GM19468 (cell line): ENCODE data around the gene TEX264.
A peak's percentile ranks its signal among the peaks of the same experiment; 100 is the strongest.
"Not testable (repeated sequence)": the region's sequence is repeated elsewhere in the genome, so short reads cannot be mapped to it uniquely, and the experiment has no call there.

Experiments
- ATAC-seq: cut with Tn5 transposase; IDR thresholded peaks from one replicate; pipeline ENCODE4 v1.9.1; 2021; ENCODE audit warnings: mild to moderate bottlenecking, moderate library complexity, moderate number of reproducible peaks; ENCODE audit not compliant: unreplicated experiment; ENCODE audit errors: extremely low read depth

TEX264 gene

GRCh38 chr3:51670823-51671733 lies at the start of gene TEX264:
Gene TEX264 (plus strand): TSS chr3:51671252. CDS start chr3:51674305, 3,053 bp downstream.
- ATAC-seq, result peak; percentile 74

- no peak for ATAC-seq
Observed at GRCh38 chr3:51622413-51622812, 48.6 kb upstream of the TEX264 start.

GRCh38 chr3:51622868-51623267 lies 48.2 kb upstream of the TEX264 start:
- ATAC-seq, result no peak

- no peak for ATAC-seq
Observed at GRCh38 chr3:51630513-51630912, 40.5 kb upstream of the TEX264 start.

- no peak for ATAC-seq
Observed at GRCh38 chr3:51637144-51637940, 33.7 kb upstream of the TEX264 start.

- peak; percentile 9 for ATAC-seq
Observed at GRCh38 chr3:51637941-51638471, 33.0 kb upstream of the TEX264 start.

- ATAC-seq, result no peak
Observed at GRCh38 chr3:51642462-51642861, 28.6 kb upstream of the TEX264 start.

- ATAC-seq, result no peak
Observed at GRCh38 chr3:51646091-51646490, 25.0 kb upstream of the TEX264 start.

GRCh38 chr3:51652103-51652502 lies 18.9 kb upstream of the TEX264 start:
- ATAC-seq, result not testable (repeated sequence)

- not testable (repeated sequence) for ATAC-seq
Observed at GRCh38 chr3:51653409-51653808, 17.6 kb upstream of the TEX264 start.

- no peak for ATAC-seq
Observed at GRCh38 chr3:51657234-51657633, 13.8 kb upstream of the TEX264 start.

- ATAC-seq, result no peak
Observed at GRCh38 chr3:51659942-51660341, 11.1 kb upstream of the TEX264 start.

- ATAC-seq, result no peak
Observed at GRCh38 chr3:51662456-51662855, 8.6 kb upstream of the TEX264 start.

GRCh38 chr3:51668756-51669155 lies 2.3 kb upstream of the TEX264 start:
- no peak for ATAC-seq

- no peak for ATAC-seq
Observed at GRCh38 chr3:51669241-51670052, 1.6 kb upstream of the TEX264 start.

- ATAC-seq, result no peak
Observed at GRCh38 chr3:51670053-51670822, 814 bp upstream of the TEX264 start.

- peak; percentile 2 for ATAC-seq
Observed at GRCh38 chr3:51671734-51672475, 853 bp downstream of the TEX264 start.

- ATAC-seq, result no peak
Observed at GRCh38 chr3:51673181-51673801, 2.2 kb downstream of the TEX264 start.
